Immature natural killer cell (primary cell): Measurements from ENCODE around the gene UNC119B. TPM values are rescaled to one million over a fixed set of nuclear protein-coding genes. Genes with fewer than 3 reads are reported as not detected.
A peak's percentile ranks its signal among the peaks of the same experiment; 100 is the strongest.

Source experiments
- DNase-seq, 3 donors: peaks; one replicate each; pipeline ENCODE4 v3.0.0; 2022; ENCODE audit warnings: mixed read lengths in 1 of 3
- H3K27ac Mint-ChIP-seq, 6 donors: one replicate each; pipeline ENCODE4 v1.8.0; 2020; ENCODE audit warnings: mixed read lengths in 6 of 6, mild to moderate bottlenecking in 5 of 6, inconsistent platforms in 4 of 6, moderate library complexity in 3 of 6
- H3K27me3 Mint-ChIP-seq, 3 donors: one replicate each; pipeline ENCODE4 v1.8.0; 2020 to 2021; ENCODE audit warnings: low read depth in 3 of 3, mild to moderate bottlenecking in 3 of 3, mixed read lengths in 3 of 3, moderate library complexity in 3 of 3, inconsistent platforms in 1 of 3
- H3K36me3 Mint-ChIP-seq, 3 donors: one replicate each; pipeline ENCODE4 v1.8.0; 2020; ENCODE audit warnings: mixed read lengths in 3 of 3, inconsistent platforms in 2 of 3, mild to moderate bottlenecking in 2 of 3
- H3K4me1 Mint-ChIP-seq, 2 donors: one replicate each; pipeline ENCODE4 v1.8.0; 2020; ENCODE audit warnings: inconsistent platforms in 2 of 2, mild to moderate bottlenecking in 2 of 2, mixed read lengths in 2 of 2, moderate library complexity in 1 of 2
- H3K4me3 Mint-ChIP-seq, 5 donors: one replicate each; pipeline ENCODE4 v1.8.0; 2020; ENCODE audit warnings: mild to moderate bottlenecking in 5 of 5, mixed read lengths in 5 of 5, inconsistent platforms in 3 of 5, moderate library complexity in 3 of 5
- H3K9me3 Mint-ChIP-seq, 6 donors: one replicate each; pipeline ENCODE4 v1.8.0; 2020; ENCODE audit warnings: mild to moderate bottlenecking in 6 of 6, mixed read lengths in 6 of 6, inconsistent platforms in 4 of 6, moderate library complexity in 3 of 6
- polyA plus RNA-seq, 3 donors: library from polyadenylated mRNA; unstranded; fragments of 300-500 nt; fragmentation: Illumina TruSeq; gene quantifications; one replicate each; pipeline ENCODE4 v1.2.3, GENCODE V29; 2021

UNC119B gene
- polyA plus RNA-seq, 3 donors from 2014 or later = 5.1 to 6.2 (median 5.8) TPM

DNA sequence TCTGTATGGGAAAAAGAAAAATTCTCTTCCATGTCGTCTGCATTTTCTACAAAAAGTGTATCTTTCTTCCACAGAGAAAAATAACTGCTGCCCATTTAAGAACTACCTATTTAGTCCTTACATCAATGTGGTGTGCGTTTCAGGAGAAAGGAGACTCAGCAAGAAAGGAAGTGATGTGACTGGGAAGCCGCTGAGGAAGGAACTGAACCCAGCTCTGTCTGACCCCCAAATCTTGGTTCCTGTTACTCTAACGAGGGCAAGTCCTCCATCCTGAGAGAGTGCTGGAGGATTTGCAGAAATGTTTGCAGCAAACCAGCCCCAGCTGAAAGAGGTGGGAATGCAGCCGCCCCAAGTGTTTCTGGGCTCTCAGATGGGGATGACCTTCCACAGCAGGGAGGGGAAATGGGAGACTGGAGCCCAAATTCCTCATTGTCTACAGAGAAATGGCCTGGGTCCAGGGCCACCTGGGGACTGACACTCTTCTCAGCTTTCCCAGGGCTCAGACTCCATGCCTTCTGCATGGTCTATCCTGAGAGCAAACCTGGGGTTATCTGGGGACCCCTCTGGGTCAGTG lies 30.0 kb upstream of the UNC119B start:
- DNase-seq = no peak
- Mint-ChIP-seq H3K27ac (no peak overlapping the region), H3K9me3 (no peaks in the 10 kb centered on the region), H3K4me1 (peaks cover 0 to 2% of the 10 kb centered on the region in 2 donors), H3K36me3 (no peaks in the 10 kb centered on the region), H3K4me3 (no peak overlapping the region), H3K27me3 (peaks cover 0 to 8% (median 2%) of the 10 kb centered on the region in 3 donors)

DNA sequence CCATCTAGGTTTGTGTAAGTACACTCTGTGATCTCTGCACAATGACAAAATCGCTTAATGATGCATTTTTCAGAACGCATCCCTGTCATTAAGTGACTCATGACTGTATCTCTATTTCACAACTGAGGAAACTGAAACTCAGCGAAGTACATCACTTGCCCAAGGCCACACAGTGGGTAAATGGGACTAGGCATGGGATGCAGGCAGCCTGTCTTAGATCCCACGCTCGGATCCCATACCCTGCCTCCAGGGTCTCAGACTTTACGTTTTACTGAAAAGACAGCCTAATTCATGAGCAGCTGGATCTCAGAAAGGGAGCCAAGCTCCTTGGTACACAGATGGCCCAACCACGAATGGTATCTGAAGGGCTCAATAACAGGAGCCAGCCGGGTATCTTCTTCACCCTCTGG lies 25.7 kb upstream of the UNC119B start:
- H3K9me3 Mint-ChIP-seq = no peaks in the 10 kb centered on the region
- no peak for DNase-seq
- H3K4me3 Mint-ChIP-seq = peak overlapping the region in 2 of 5 donors; percentile 56 to 75
- peaks cover 20 to 21% of the 10 kb centered on the region in 2 donors for H3K4me1 Mint-ChIP-seq
- no peak overlapping the region for H3K27ac Mint-ChIP-seq
- peaks cover 8 to 13% (median 8%) of the 10 kb centered on the region in 3 donors for H3K27me3 Mint-ChIP-seq
- no peaks in the 10 kb centered on the region for H3K36me3 Mint-ChIP-seq

DNA sequence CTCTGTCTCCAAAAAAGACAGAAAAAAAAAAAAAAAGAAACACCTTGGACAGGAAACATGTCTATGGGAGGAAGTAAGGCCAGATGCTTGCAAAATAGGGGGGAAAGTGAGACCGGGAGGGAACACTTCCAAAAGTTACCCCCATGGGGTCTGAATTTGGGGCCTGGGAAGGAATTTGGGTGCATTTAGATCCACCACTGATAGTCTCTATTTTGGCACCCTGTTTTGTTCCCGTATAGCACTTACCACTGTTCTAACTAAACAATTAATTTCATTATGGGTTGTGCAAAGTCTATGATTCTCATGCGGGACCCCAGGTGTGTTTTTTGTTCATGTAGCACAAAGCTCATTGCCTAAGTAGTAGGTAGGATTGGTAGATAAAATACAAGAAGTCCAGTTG lies 24.7 kb upstream of the UNC119B start:
- peak overlapping the region in 5 of 6 donors; percentile 53 to 97 (median 71) for H3K27ac Mint-ChIP-seq
- no peaks in the 10 kb centered on the region for H3K36me3 Mint-ChIP-seq
- no peaks in the 10 kb centered on the region for H3K9me3 Mint-ChIP-seq
- H3K4me1 Mint-ChIP-seq = peaks cover 22 to 31% of the 10 kb centered on the region in 2 donors
- H3K27me3 Mint-ChIP-seq = peaks cover 8 to 13% (median 8%) of the 10 kb centered on the region in 3 donors
- no peak for DNase-seq
- H3K4me3 Mint-ChIP-seq = peak overlapping the region; percentile 36 to 95 (median 93)

DNA sequence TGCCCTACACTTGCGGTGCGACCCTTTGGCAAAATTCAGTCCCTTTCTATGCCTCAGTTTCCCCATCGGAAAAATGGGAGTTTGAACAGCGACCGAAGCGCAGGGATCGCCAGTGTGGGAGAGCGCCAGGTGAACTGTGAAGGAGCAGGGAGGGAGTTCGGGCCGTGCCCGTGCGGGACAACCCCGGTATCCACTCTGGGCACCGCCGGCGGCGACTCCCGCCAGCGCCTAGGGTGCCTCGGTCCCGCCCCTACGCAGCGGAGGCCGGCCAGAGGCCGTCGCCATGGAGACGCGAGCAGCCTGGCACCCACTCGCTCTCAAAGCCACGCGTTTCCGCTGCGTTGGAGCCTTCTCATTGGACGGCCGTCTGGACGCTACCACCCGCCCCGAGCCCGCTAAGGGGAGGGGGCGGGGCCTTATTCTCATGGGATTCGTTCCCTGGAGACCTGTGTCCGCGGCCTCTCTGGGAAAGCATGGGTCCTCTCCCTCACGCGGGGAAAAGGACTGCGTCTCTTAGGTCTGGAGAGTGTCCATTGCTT lies 24.0 kb upstream of the UNC119B start:
- Mint-ChIP-seq H3K27ac (peak overlapping the region; percentile 89 to 97 (median 95)), H3K4me3 (peak overlapping the region; percentile 92 to 95 (median 93)), H3K9me3 (no peaks in the 10 kb centered on the region), H3K27me3 (peaks cover 8 to 13% (median 8%) of the 10 kb centered on the region in 3 donors), H3K36me3 (no peaks in the 10 kb centered on the region), H3K4me1 (peaks cover 25 to 38% of the 10 kb centered on the region in 2 donors)
- peak; percentile 98 to 99 (median 98) for DNase-seq

DNA sequence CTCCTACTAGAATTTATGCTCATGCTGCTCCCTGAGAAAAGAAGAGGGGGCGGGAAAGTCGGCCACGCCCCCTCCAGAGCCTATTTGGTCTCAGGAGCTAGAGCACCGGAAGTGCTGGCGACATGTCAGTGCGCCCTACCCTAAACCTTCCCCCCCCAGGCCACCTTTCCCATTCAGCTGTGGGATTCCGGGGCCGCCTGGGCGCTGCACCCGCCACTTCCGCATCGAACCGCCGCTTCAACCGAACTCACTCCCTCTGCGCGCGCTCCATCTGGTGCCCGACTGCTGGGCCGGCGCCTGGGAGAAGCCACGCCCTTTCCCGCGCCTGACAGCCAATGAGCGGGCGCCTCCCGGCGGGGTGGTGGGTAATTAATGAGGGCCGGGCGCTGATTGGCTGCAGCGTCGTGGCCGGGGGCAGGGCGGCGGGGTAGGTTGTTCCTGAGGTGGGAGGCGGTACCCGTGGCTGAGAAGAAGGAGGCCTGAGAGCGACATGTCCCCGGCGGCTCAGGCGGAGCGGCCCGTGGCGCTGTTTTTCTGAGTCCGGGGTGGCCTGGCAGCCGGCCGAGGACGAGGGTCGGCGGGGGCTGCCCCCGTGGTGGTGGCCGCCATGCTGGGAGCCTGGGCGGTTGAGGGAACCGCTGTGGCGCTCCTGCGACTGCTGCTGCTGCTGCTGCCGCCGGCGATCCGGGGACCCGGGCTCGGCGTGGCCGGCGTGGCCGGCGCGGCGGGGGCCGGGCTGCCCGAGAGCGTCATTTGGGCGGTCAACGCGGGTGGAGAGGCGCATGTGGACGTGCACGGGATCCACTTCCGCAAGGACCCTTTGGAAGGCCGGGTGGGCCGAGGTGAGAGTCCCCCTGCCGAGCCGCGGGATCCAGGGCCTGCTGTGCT lies 23.3 kb upstream of the UNC119B start, which contains the start of gene MLEC:
MLEC (plus strand) TSS at position 460 of the 888 bp plus-strand sequence; CDS start at position 608, 148 bp downstream.
- Mint-ChIP-seq H3K9me3 (no peaks in the 10 kb centered on the region), H3K4me1 (peaks cover 30 to 45% of the 10 kb centered on the region in 2 donors), H3K36me3 (no peaks in the 10 kb centered on the region), H3K4me3 (peak within 1 kb of the TSS; percentile 92 to 95 (median 93)), H3K27ac (peak within 1 kb of the TSS; percentile 89 to 97 (median 95)), H3K27me3 (peaks cover 8 to 13% (median 8%) of the 10 kb centered on the region in 3 donors)
- DNase-seq = peak; percentile 100

DNA sequence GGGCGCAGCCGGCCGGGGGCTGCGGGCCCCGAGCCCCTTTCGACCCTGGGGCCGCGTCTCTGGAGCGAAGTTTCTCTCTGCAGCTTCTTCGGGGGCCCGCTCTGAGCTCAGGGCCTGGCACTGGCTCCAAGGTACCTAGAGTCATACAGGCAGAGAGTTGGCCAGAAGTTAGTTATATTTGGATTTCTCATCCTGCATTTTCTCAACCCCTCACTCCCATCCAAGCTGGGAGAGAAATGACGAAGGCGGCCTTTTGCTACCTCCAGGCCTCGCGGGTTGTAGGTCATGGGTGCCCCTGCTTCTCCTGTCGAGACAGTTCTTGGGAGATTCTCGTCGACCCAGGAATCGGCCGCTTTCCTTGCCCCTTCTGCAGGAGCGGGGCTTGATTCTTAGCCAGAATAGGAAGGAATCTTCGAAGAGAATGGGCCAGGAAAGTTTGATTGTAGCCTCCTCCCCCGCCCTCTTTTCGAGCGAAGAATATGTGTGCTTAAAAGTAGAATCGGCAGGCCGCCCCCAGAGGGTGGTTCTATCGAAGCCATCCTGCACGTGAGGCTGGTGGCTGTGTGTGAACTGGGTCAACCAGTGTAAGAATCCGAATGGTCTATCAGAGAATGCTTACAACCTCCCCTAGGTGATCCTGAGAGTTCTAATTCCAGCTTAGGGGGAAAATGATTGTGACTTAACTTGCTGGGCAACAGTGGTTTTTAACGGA lies 22.5 kb upstream of the UNC119B start:
- Mint-ChIP-seq H3K4me1 (peaks cover 38 to 53% of the 10 kb centered on the region in 2 donors), H3K27ac (peak overlapping the region; percentile 58 to 86 (median 84)), H3K27me3 (peaks cover 8 to 9% (median 8%) of the 10 kb centered on the region in 3 donors), H3K9me3 (no peaks in the 10 kb centered on the region), H3K4me3 (peak overlapping the region; percentile 85 to 92 (median 89)), H3K36me3 (no peaks in the 10 kb centered on the region)
- DNase-seq = peak in 2 of 3 donors; percentile 29 to 40

DNA sequence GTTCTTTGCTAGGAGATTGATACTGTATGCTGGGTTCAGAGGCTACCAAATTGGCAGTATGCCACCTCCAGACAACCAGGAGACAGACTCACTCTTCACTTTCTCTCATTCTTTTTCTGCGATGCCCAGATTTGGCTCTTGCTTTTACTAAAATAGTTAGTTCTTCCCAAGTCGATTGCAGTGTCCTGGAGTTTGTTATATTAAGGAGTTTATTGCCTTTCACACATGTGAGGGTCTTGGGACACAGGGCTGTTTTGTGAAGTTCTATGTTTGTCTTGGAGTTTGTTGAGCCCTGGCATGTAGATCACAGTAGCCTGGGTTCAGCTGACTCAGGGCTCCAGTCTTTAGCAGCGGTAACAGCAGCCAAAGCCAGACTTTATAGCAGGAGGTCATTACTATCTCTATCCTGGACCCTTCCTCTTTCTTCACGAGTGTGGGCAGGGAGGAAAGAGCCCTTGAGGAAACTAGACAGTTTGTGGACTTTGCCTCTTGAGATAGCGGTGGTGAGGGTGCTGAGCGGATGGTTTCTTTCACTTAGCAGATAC lies 21.7 kb upstream of the UNC119B start:
- H3K27me3 Mint-ChIP-seq = peaks cover 8 to 9% (median 8%) of the 10 kb centered on the region in 3 donors
- no peaks in the 10 kb centered on the region for H3K36me3 Mint-ChIP-seq
- peaks cover 45 to 61% of the 10 kb centered on the region in 2 donors for H3K4me1 Mint-ChIP-seq
- no peaks in the 10 kb centered on the region for H3K9me3 Mint-ChIP-seq
- peak overlapping the region; percentile 58 to 86 (median 82) for H3K27ac Mint-ChIP-seq
- DNase-seq = no peak
- peak overlapping the region; percentile 85 to 92 (median 89) for H3K4me3 Mint-ChIP-seq

DNA sequence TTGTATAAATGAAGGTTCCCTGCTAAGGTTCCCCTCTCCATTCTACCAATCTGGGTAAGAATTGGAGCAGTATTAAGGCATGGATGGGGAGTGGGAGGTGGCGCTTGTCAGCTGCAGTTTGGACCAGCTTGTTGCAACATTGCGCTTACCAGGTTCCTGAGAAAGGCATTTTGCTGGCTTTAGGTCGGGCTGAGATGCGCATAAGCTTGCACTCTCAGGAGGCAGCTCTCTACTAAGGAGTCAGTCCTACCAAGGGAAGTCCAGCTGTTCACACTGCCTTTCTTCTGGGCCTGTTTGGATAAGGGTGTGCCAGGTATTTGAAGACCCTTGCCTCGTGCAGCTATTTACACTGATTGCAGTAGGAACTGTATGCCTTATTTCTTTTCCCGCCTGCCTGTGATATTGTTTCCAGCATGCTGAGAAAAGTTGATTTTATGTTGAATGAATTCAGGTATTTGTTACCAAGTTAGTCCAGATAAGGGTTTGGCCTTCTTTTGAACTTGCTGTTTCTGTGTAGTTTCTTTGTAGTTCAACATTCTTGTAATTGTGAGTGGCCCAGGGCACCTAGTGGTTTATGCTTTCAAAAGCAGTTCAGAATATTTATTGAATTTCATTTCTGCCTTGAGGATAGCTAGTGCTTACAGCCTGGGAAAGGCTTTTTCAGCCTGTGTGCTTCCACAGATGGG lies 20.7 kb upstream of the UNC119B start:
- Mint-ChIP-seq H3K9me3 (no peaks in the 10 kb centered on the region), H3K4me3 (peak overlapping the region; percentile 33 to 92 (median 88)), H3K27ac (peak overlapping the region in 2 of 6 donors; percentile 7 to 83), H3K27me3 (peaks cover 8 to 9% (median 8%) of the 10 kb centered on the region in 3 donors), H3K36me3 (peaks cover under 1 to 7% (median 7%) of the 10 kb centered on the region in 3 donors), H3K4me1 (peaks cover 45 to 66% of the 10 kb centered on the region in 2 donors)
- DNase-seq = no peak

DNA sequence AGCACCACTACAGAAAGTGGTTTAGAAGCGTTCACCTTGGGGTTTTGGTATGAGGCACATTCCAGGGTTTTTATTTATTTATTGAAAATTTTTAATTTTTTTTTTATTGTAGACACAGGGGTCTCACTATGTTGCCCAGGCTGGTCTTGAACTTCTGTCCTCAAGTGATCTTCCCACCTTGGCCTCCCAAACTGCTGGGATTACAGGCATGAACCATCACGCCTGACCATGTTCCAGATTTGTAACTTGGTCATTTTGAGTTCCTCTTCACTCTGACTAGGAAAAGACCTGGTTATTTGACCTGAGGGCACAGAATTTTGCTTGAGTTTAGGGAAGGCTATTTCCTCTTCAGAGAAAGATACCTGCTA lies 20.2 kb upstream of the UNC119B start:
- Mint-ChIP-seq H3K9me3 (no peaks in the 10 kb centered on the region), H3K4me1 (peaks cover 45 to 66% of the 10 kb centered on the region in 2 donors), H3K27me3 (peaks cover 8% of the 10 kb centered on the region in 3 donors), H3K27ac (no peak overlapping the region), H3K4me3 (peak overlapping the region in 1 of 5 donors; percentile 20), H3K36me3 (peaks cover 6 to 12% (median 12%) of the 10 kb centered on the region in 3 donors)
- no peak for DNase-seq

DNA sequence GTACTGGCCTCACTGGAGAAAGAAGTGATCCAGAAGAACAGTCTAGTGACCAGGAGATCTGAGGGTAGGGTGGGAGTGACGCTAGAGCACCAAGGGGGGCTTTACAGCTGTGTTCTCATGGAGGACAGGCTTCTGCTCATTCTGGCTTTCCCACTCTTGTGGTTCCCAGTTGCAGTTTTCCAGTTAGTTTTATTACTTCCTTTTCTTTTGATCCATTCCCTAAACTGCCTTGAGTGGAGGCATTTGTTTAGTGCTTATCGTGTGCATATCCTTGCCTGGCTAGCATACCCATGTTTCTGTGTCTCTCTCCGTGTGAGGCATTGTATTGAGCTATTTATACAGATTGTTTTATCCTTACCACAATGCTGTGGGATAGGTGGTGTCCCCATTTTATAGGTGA lies 19.3 kb upstream of the UNC119B start:
- Mint-ChIP-seq H3K4me3 (no peak overlapping the region), H3K27me3 (peaks cover 8% of the 10 kb centered on the region in 3 donors), H3K9me3 (no peaks in the 10 kb centered on the region), H3K36me3 (peaks cover 11 to 20% (median 15%) of the 10 kb centered on the region in 3 donors), H3K27ac (peak overlapping the region in 2 of 6 donors; percentile 23 to 25), H3K4me1 (peaks cover 45 to 66% of the 10 kb centered on the region in 2 donors)
- no peak for DNase-seq

DNA sequence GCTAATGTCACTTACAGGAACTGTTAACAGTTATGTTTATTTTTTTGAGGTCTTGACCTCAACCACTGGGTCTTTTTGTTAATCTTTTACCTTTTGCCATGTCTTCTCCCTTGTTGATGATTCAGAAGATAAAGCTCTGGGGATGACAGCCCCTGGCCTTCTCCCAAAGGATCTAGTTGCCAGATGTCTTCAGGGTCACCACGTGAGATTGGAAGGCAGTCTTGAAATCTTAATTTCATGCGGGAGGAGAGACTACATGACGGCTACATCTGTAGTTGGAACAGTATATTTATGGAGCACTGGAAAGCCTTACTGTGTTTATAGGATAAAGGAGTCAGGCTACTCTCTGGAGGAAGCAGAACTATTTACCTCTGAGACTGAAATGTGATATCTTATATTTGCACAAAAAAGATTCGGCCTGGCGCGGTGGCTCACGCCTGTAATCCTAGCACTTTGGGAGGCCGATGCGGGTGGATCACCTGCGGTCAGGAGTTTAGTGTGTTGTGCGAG lies 17.7 kb upstream of the UNC119B start:
- DNase-seq = no peak
- Mint-ChIP-seq H3K36me3 (peaks cover 23 to 34% (median 27%) of the 10 kb centered on the region in 3 donors), H3K9me3 (no peaks in the 10 kb centered on the region), H3K4me3 (peak overlapping the region in 2 of 5 donors; percentile 0 to 28), H3K27ac (peak overlapping the region in 4 of 6 donors; percentile 58 to 76 (median 64)), H3K27me3 (no peaks in the 10 kb centered on the region), H3K4me1 (peaks cover 45 to 65% of the 10 kb centered on the region in 2 donors)

DNA sequence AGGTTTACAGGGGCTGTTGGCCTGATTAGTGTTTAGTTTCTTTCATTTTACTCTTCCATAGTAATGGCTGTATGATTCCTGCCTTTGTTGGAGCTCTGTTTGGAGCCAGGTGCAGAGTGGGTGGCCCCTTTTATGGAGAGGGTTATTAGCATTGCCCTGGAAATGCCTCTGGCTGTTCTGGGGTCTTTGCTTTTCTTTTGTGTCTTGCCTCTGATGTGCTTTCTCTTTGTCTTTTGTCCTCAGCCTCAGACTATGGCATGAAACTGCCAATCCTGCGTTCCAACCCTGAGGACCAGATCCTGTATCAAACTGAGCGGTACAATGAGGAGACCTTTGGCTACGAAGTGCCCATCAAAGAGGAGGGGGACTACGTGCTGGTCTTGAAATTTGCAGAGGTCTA lies 16.4 kb upstream of the UNC119B start:
- peaks cover 23 to 36% (median 34%) of the 10 kb centered on the region in 3 donors for H3K36me3 Mint-ChIP-seq

More for the DNA sequence above, 16.4 kb upstream of the UNC119B start:
- DNase-seq = no peak
- Mint-ChIP-seq H3K4me1 (peaks cover 32 to 52% of the 10 kb centered on the region in 2 donors), H3K4me3 (no peak overlapping the region), H3K27ac (no peak overlapping the region), H3K27me3 (no peaks in the 10 kb centered on the region), H3K9me3 (no peaks in the 10 kb centered on the region)
